Left ventricle myocardium inferior (tissue), 1 donor: ENCODE measurements around the gene APOBEC4. TPM values are rescaled to one million over a fixed set of nuclear protein-coding genes. Genes with fewer than 3 reads are reported as not detected.

Experiments
- DNase-seq: peaks from one replicate; pipeline ENCODE4 v3.0.0-alpha.2; 2020
- H3K27ac ChIP-seq: fragments of 200-600 bp; replicated peaks from 2 replicates; pipeline ENCODE4 v1.8.0; 2021
- H3K27me3 ChIP-seq: fragments of 200-600 bp; 2 replicates; pipeline ENCODE4 v1.8.0; 2021; ENCODE audit warnings: low read depth
- H3K36me3 ChIP-seq: fragments of 200-600 bp; 2 replicates; pipeline ENCODE4 v1.8.0; 2021
- H3K4me1 ChIP-seq: fragments of 200-600 bp; 2 replicates; pipeline ENCODE4 v1.8.0; 2021
- H3K4me3 ChIP-seq: fragments of 200-600 bp; 2 replicates; pipeline ENCODE4 v1.8.0; 2021; ENCODE audit warnings: mild to moderate bottlenecking, moderate library complexity
- H3K9me3 ChIP-seq: fragments of 200-600 bp; replicated peaks from 2 replicates; pipeline ENCODE4 v1.8.0; 2021
- CTCF ChIP-seq: fragments of 200-600 bp; IDR thresholded peaks from 2 replicates; pipeline ENCODE4 v1.8.0; 2021; ENCODE audit warnings: antibody characterized with exemption, mild to moderate bottlenecking, borderline replicate concordance
- intact Hi-C: fragments of 100-400 bp; cut with micrococcal nuclease; formaldehyde crosslinking; loops from one replicate; pipeline ENCODE4 v1.11.0; 2022
- total RNA-seq: library from RNA; stranded (reverse); fragmentation: NEBNext Ultra II Directional; extraction: Animal tissue kit (Norgen Biotek cat#: 25700); gene quantifications from one replicate; pipeline ENCODE4 v1.2.1, GENCODE V29; 2021
- donor health status: DM: no; HTN: yes; CAD: no; lungs with severe emphysema.

Gene APOBEC4
- total RNA-seq, 1 donor from 2014 or later = 0.11 TPM

GRCh38 chr1:183634429-183635065 is 18.6 kb downstream of the APOBEC4 start:
- no peak for DNase-seq
- H3K9me3 ChIP-seq = no peaks in the 10 kb centered on the region
- H3K4me1 ChIP-seq = peaks cover 74% of the 10 kb centered on the region
- H3K36me3 ChIP-seq = peaks cover 17% of the 10 kb centered on the region
- H3K27me3 ChIP-seq = no peaks in the 10 kb centered on the region
- peak overlapping the region; percentile 97 for H3K27ac ChIP-seq
- TF ChIP-seq CTCF = no peak
- H3K4me3 ChIP-seq = peak overlapping the region; percentile 86
- intact Hi-C loops = loop anchor here (10.0 kb wide), 1 partner anchor 160 kb away; the partner anchor contains the start of gene SMG7

- peak overlapping the region; percentile 86 for H3K4me3 ChIP-seq
- no peak for DNase-seq
- peak overlapping the region; percentile 97 for H3K27ac ChIP-seq
- TF ChIP-seq CTCF = peak; percentile 60
- peaks cover 25% of the 10 kb centered on the region for H3K36me3 ChIP-seq
- no peaks in the 10 kb centered on the region for H3K9me3 ChIP-seq
- no peaks in the 10 kb centered on the region for H3K27me3 ChIP-seq
- intact Hi-C loops = loop anchor here (10.0 kb wide), 1 partner anchor 159 kb away; the partner anchor contains the start of gene SMG7
- peaks cover 81% of the 10 kb centered on the region for H3K4me1 ChIP-seq
Observed at GRCh38 chr1:183633676-183634343, 19.3 kb downstream of the APOBEC4 start.

- intact Hi-C loops = loop anchor here (10.0 kb wide), 1 partner anchor 158 kb away; the partner anchor contains the start of gene SMG7
- no peaks in the 10 kb centered on the region for H3K9me3 ChIP-seq
- no peak for DNase-seq
- no peak for TF ChIP-seq CTCF
- H3K27me3 ChIP-seq = no peaks in the 10 kb centered on the region
- H3K4me3 ChIP-seq = peak overlapping the region; percentile 86
- H3K36me3 ChIP-seq = peaks cover 33% of the 10 kb centered on the region
- H3K27ac ChIP-seq = peak overlapping the region; percentile 97
- peaks cover 89% of the 10 kb centered on the region for H3K4me1 ChIP-seq
Observed at GRCh38 chr1:183632964-183633363, 20.2 kb downstream of the APOBEC4 start.

- Histone ChIP-seq H3K36me3 (peaks cover 42% of the 10 kb centered on the region), H3K27ac (peak overlapping the region; percentile 97), H3K27me3 (no peaks in the 10 kb centered on the region), H3K4me1 (peaks cover 93% of the 10 kb centered on the region), H3K9me3 (no peaks in the 10 kb centered on the region), H3K4me3 (peak overlapping the region; percentile 86)
- TF ChIP-seq CTCF = no peak
- intact Hi-C loops = loop anchor here (10.0 kb wide), 1 partner anchor 157 kb away; the partner anchor contains the start of gene SMG7
- no peak for DNase-seq
Observed at GRCh38 chr1:183632114-183632513, 21.0 kb downstream of the APOBEC4 start.

GRCh38 chr1:183630748-183631147 is 22.4 kb downstream of the APOBEC4 start:
- H3K4me3 ChIP-seq = peak overlapping the region; percentile 86
- peaks cover 94% of the 10 kb centered on the region for H3K4me1 ChIP-seq
- no peak for TF ChIP-seq CTCF
- H3K9me3 ChIP-seq = no peaks in the 10 kb centered on the region
- H3K27ac ChIP-seq = peak overlapping the region; percentile 97
- no peaks in the 10 kb centered on the region for H3K27me3 ChIP-seq
- intact Hi-C loops = loop anchor here (10.0 kb wide), 1 partner anchor 156 kb away; the partner anchor contains the start of gene SMG7
- no peak for DNase-seq
- peaks cover 43% of the 10 kb centered on the region for H3K36me3 ChIP-seq
